CD14-positive monocyte (primary cell): ENCODE measurements around the gene FAM184A. TPM values are rescaled to one million over a fixed set of nuclear protein-coding genes. Genes with fewer than 3 reads are reported as not detected.

Experiments used
- DNase-seq, 3 donors: peaks; one replicate each; pipeline ENCODE4 v3.0.0-alpha.2; 2011 to 2022
- H2AFZ ChIP-seq: 2 replicates; pipeline ENCODE4 v1.6.0; 2012; ENCODE audit warnings: mild to moderate bottlenecking, low read depth, low read length, inconsistent platforms; ENCODE audit not compliant: insufficient read depth, poor library complexity, severe bottlenecking
- H3K27ac ChIP-seq, 2 donors: 1 replicate in 1 of 2; 2 replicates in 1 of 2; pipeline ENCODE4 v1.5.1; 2012 to 2013; ENCODE audit warnings: low read length in 2 of 2, control low read depth in 1 of 2, inconsistent platforms in 1 of 2, low read depth in 1 of 2, mild to moderate bottlenecking in 1 of 2
- H3K27me3 ChIP-seq, 2 donors: one replicate each; pipeline versions ENCODE4 v1.6.0 to v1.6.1; 2011 to 2013; ENCODE audit warnings: low read length in 2 of 2; ENCODE audit not compliant: control insufficient read depth in 2 of 2, insufficient read depth in 2 of 2
- H3K36me3 ChIP-seq, 2 donors: replicated peaks in 1 of 2; 1 replicate in 1 of 2; 2 replicates in 1 of 2; pipeline versions ENCODE4 v1.5.1 to v1.6.1; 2012 to 2013; ENCODE audit warnings: low read length in 2 of 2, control low read depth in 1 of 2, inconsistent platforms in 1 of 2, mild to moderate bottlenecking in 1 of 2; ENCODE audit not compliant: insufficient read depth in 2 of 2, control insufficient read depth in 1 of 2
- H3K4me1 ChIP-seq, 2 donors: 1 replicate in 1 of 2; 2 replicates in 1 of 2; pipeline versions ENCODE4 v1.5.1 to v1.6.1; 2012 to 2013; ENCODE audit warnings: low read length in 2 of 2, control low read depth in 1 of 2, inconsistent platforms in 1 of 2, mild to moderate bottlenecking in 1 of 2, moderate library complexity in 1 of 2; ENCODE audit not compliant: insufficient read depth in 2 of 2, control insufficient read depth in 1 of 2
- H3K4me2 ChIP-seq: replicated peaks from 2 replicates; pipeline ENCODE3; 2012; ENCODE audit warnings: low read length, moderate library complexity, mild to moderate bottlenecking; ENCODE audit not compliant: poor library complexity, severe bottlenecking; ENCODE audit errors: extremely low read depth
- H3K4me3 ChIP-seq, 3 experiments: fragments of 200-600 bp in 1 of 3; sonication (generic) in 1 of 3; replicated peaks in 1 of 3; 1 replicate in 2 of 3; 2 replicates in 1 of 3; pipeline ENCODE4 v1.5.1; 2011 to 2013; ENCODE audit warnings: low read length in 3 of 3, mild to moderate bottlenecking in 3 of 3, control low read depth in 2 of 3, low read depth in 2 of 3, inconsistent platforms in 1 of 3, moderate library complexity in 1 of 3
- H3K79me2 ChIP-seq: 2 replicates; pipeline ENCODE4 v1.6.0; 2012; ENCODE audit warnings: mild to moderate bottlenecking, control low read depth, inconsistent platforms, low read length, moderate library complexity; ENCODE audit not compliant: insufficient read depth
- H3K9ac ChIP-seq: 2 replicates; pipeline ENCODE4 v1.6.0; 2017; ENCODE audit warnings: low read length, mild to moderate bottlenecking; ENCODE audit not compliant: insufficient read depth, poor library complexity, severe bottlenecking
- H3K9me3 ChIP-seq, 2 donors: replicated peaks in 1 of 2; 1 replicate in 1 of 2; 2 replicates in 1 of 2; pipeline versions ENCODE4 v1.5.1 to v1.6.1; 2012 to 2013; ENCODE audit warnings: low read length in 2 of 2, control low read depth in 1 of 2; ENCODE audit not compliant: control insufficient read depth in 1 of 2, insufficient read depth in 1 of 2
- H4K20me1 ChIP-seq: 2 replicates; pipeline ENCODE4 v1.6.0; 2012; ENCODE audit warnings: mild to moderate bottlenecking, low read length, control low read depth, moderate library complexity; ENCODE audit not compliant: insufficient read depth
- H3K27ac Mint-ChIP-seq, 7 donors: one replicate each; pipeline ENCODE4 v1.8.0; 2020; ENCODE audit warnings: mild to moderate bottlenecking in 7 of 7, mixed read lengths in 7 of 7, moderate library complexity in 6 of 7, inconsistent platforms in 2 of 7
- H3K27me3 Mint-ChIP-seq, 3 donors: one replicate each; pipeline ENCODE4 v1.8.0; 2021 to 2022; ENCODE audit warnings: low read depth in 3 of 3, mild to moderate bottlenecking in 3 of 3, mixed read lengths in 3 of 3, moderate library complexity in 3 of 3, inconsistent platforms in 1 of 3
- H3K36me3 Mint-ChIP-seq, 2 donors: one replicate each; pipeline ENCODE4 v1.8.0; 2020; ENCODE audit warnings: mixed read lengths in 2 of 2, inconsistent platforms in 1 of 2, mild to moderate bottlenecking in 1 of 2
- H3K4me1 Mint-ChIP-seq: one replicate; pipeline ENCODE4 v1.8.0; 2020; ENCODE audit warnings: mild to moderate bottlenecking, mixed read lengths
- H3K4me3 Mint-ChIP-seq, 2 donors: one replicate each; pipeline ENCODE4 v1.8.0; 2020; ENCODE audit warnings: mild to moderate bottlenecking in 2 of 2, mixed read lengths in 2 of 2, moderate library complexity in 1 of 2
- H3K9me3 Mint-ChIP-seq, 7 donors: one replicate each; pipeline ENCODE4 v1.8.0; 2020 to 2022; ENCODE audit warnings: mixed read lengths in 7 of 7, mild to moderate bottlenecking in 6 of 7, moderate library complexity in 6 of 7, inconsistent platforms in 2 of 7
- WGBS: methylation state at CpG from one replicate; pipeline ENCODE4 v1.1.5; 2013; ENCODE audit warnings: missing lambda C conversion rate; ENCODE audit not compliant: insufficient coverage; 5-methylcytosine and 5-hydroxymethylcytosine counted together
- intact Hi-C, 2 donors: fragments of 100-400 bp; cut with micrococcal nuclease; formaldehyde crosslinking; loops; one replicate each; pipeline versions ENCODE4 v1.15.0 to v1.15.1; 2023
- polyA minus RNA-seq: library from RNA; depleted of rRNA, polyadenylated mRNA; stranded (reverse); fragments of >200 nt; gene quantifications from 2 replicates; pipeline ENCODE4 v1.2.3, GENCODE V29; 2012
- polyA plus RNA-seq, 3 donors: library from polyadenylated mRNA; depleted of rRNA in 1 of 3; unstranded in 2 of 3; stranded (reverse) in 1 of 3; fragments of 300-500 nt in 2 of 3; fragments of >200 nt in 1 of 3; fragmentation: Illumina TruSeq in 2 of 3; gene quantifications; 1 replicate in 2 of 3; 2 replicates in 1 of 3; pipeline ENCODE4 v1.2.3, GENCODE V29; 2012 to 2021
- total RNA-seq, 12 experiments: library from RNA in 1 of 12; stranded (reverse) in 1 of 12; fragments of 120-200 nt in 1 of 12; gene quantifications; one replicate each; pipeline ENCODE4 v1.2.4 and lab custom pipeline; 2013 to 2026; ENCODE audit warnings: mixed read lengths in 6 of 12, inconsistent platforms in 1 of 12
- TF ChIP-seq, protein P1 (sequence below): fragments of 200-600 bp; IDR thresholded peaks from one replicate; pipeline ENCODE4 v1.8.0; 2022; ENCODE audit warnings: antibody characterized with exemption, mild to moderate bottlenecking

The FAM184A gene, protein sequence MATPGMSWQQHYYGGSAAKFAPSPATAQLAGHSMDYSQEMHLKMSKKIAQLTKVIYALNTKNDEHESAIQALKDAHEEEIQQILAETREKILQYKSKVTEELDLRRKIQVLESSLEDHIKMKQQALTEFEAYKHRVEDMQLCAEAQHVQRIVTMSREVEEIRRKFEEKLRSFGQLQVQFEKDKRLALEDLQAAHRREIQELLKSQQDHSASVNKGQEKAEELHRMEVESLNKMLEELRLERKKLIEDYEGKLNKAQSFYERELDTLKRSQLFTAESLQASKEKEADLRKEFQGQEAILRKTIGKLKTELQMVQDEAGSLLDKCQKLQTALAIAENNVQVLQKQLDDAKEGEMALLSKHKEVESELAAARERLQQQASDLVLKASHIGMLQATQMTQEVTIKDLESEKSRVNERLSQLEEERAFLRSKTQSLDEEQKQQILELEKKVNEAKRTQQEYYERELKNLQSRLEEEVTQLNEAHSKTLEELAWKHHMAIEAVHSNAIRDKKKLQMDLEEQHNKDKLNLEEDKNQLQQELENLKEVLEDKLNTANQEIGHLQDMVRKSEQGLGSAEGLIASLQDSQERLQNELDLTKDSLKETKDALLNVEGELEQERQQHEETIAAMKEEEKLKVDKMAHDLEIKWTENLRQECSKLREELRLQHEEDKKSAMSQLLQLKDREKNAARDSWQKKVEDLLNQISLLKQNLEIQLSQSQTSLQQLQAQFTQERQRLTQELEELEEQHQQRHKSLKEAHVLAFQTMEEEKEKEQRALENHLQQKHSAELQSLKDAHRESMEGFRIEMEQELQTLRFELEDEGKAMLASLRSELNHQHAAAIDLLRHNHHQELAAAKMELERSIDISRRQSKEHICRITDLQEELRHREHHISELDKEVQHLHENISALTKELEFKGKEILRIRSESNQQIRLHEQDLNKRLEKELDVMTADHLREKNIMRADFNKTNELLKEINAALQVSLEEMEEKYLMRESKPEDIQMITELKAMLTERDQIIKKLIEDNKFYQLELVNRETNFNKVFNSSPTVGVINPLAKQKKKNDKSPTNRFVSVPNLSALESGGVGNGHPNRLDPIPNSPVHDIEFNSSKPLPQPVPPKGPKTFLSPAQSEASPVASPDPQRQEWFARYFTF
- 0.08 TPM for total RNA-seq (2013)
- polyA plus RNA-seq: not detected
- polyA minus RNA-seq: under 0.01 and 0.08 TPM in 2 replicates
- total RNA-seq (lab: John Stamatoyannopoulos, UW): 0.49 to 4.2 (median 0.84) reads per million in 11 experiments

DNA sequence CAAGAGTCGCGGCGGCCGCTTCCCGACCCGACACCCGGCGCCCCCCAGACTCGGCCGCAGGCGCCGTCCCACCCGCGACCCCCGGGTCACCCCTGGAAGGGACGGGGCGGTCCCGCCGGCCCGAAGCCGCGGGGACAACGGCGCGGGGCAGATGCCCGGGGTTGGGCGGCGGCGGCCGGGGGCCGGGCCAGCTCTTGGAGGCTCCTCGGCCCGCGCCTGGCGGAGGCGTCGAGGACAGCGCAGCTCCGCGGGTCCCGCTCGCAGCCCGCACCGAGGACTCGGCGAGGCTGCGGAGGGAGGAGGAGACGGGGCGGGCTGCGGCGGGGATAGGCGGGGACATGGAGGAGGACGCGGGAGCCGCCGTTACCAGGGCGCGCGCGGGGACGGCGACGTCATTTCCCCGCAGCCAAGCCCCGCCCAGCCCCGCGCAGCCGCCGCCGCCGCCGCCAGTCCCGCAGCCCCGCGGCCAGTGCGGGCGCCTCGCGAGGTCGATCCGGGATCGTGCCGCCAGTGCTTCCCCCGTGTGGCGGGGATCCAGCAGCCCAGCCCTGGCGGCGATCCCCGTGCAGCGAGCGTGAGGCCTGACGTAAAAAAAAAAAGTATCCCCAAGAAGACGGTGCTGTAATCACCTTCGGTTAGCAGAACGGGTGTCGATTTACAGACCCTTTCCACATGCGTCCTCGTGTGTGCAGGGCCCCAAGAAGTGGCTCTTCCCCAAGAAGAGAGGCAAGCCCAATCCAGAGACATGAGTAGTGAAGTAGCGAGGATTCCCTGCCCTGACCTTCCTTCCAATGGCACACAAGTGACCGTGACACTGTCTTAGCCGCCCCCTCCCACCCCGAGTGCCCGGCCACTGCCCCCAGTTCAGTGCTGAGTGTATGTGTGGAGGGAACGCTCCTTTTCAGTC lies at the start of gene FAM184A:
Gene FAM184A (minus strand): TSS at position 289 of the 907 bp plus-strand sequence. CDS start 365 bp downstream, outside the sequence.
- H3K9me3 Mint-ChIP-seq: peaks cover 10 to 20% (median 15%) of the 10 kb centered on the region in 7 donors
- H3K79me2 ChIP-seq: no peaks in the 10 kb centered on the region
- DNase-seq: peak; percentile 40 to 71 (median 48)
- peak within 1 kb of the TSS; percentile 95 to 97 for H3K4me3 Mint-ChIP-seq
- peak within 1 kb of the TSS in 1 of 2 donors; percentile 14 for H3K27ac ChIP-seq
- peaks cover 8 to 9% of the 10 kb centered on the region in 2 donors for H3K9me3 ChIP-seq
- peaks cover 20 to 40% of the 10 kb centered on the region in 2 donors for H3K27me3 ChIP-seq
- peak within 1 kb of the TSS; percentile 95 for H2AFZ ChIP-seq
- peaks cover 6 to 22% of the 10 kb centered on the region in 2 donors for H3K4me1 ChIP-seq
- peaks cover 38 to 49% (median 40%) of the 10 kb centered on the region in 3 donors for H3K27me3 Mint-ChIP-seq
- H3K9ac ChIP-seq: peak within 1 kb of the TSS; percentile 69
- peaks cover 19% of the 10 kb centered on the region for H3K4me1 Mint-ChIP-seq
- peaks cover 0 to 6% of the 10 kb centered on the region in 2 donors for H3K36me3 Mint-ChIP-seq
- under 1% methylated on average over 88 of the region's 103 CpGs for WGBS
- no peaks in the 10 kb centered on the region for H4K20me1 ChIP-seq
- intact Hi-C loops: no loop called here
- peak within 1 kb of the TSS; percentile 47 to 88 (median 57) for H3K4me3 ChIP-seq
- H3K4me2 ChIP-seq: peak within 1 kb of the TSS; percentile 98
- TF ChIP-seq, protein P1, sequence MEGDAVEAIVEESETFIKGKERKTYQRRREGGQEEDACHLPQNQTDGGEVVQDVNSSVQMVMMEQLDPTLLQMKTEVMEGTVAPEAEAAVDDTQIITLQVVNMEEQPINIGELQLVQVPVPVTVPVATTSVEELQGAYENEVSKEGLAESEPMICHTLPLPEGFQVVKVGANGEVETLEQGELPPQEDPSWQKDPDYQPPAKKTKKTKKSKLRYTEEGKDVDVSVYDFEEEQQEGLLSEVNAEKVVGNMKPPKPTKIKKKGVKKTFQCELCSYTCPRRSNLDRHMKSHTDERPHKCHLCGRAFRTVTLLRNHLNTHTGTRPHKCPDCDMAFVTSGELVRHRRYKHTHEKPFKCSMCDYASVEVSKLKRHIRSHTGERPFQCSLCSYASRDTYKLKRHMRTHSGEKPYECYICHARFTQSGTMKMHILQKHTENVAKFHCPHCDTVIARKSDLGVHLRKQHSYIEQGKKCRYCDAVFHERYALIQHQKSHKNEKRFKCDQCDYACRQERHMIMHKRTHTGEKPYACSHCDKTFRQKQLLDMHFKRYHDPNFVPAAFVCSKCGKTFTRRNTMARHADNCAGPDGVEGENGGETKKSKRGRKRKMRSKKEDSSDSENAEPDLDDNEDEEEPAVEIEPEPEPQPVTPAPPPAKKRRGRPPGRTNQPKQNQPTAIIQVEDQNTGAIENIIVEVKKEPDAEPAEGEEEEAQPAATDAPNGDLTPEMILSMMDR: peak; percentile 26
- H3K36me3 ChIP-seq: no peaks in the 10 kb centered on the region
- peak within 1 kb of the TSS in 6 of 7 donors; percentile 9 to 82 (median 70) for H3K27ac Mint-ChIP-seq
